ENCODE results near the gene AOPEP.
A peak's percentile ranks its signal among the peaks of the same experiment; 100 is the strongest.

DNA sequence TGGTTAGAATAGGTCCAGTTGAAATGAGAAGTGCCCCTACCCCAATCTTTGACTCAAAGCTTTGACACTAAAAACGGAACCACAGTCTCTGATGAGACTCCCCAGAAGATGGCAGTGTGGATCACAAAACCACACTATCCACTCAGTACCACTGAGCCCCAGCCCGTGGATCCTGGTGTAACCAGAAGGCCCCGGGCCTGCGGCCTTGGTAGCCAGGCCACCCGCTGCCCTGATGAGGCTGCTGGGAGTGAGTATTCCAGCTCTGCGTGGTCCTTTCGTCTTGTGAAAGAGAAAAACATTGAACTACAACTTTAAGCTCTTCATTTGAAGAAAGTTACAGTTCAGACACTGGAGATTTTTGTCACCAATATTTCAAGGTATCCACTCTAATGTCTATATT is 45.0 kb upstream of the AOPEP start:
- TF ChIP-seq, protein P1, sequence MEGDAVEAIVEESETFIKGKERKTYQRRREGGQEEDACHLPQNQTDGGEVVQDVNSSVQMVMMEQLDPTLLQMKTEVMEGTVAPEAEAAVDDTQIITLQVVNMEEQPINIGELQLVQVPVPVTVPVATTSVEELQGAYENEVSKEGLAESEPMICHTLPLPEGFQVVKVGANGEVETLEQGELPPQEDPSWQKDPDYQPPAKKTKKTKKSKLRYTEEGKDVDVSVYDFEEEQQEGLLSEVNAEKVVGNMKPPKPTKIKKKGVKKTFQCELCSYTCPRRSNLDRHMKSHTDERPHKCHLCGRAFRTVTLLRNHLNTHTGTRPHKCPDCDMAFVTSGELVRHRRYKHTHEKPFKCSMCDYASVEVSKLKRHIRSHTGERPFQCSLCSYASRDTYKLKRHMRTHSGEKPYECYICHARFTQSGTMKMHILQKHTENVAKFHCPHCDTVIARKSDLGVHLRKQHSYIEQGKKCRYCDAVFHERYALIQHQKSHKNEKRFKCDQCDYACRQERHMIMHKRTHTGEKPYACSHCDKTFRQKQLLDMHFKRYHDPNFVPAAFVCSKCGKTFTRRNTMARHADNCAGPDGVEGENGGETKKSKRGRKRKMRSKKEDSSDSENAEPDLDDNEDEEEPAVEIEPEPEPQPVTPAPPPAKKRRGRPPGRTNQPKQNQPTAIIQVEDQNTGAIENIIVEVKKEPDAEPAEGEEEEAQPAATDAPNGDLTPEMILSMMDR (IDR thresholded peaks at IDR 0.05), result peak; percentile 78
- TF ChIP-seq EZH2 (IDR thresholded peaks at IDR 0.05), result no peak
- TF ChIP-seq EZH2phosphoT487 (IDR thresholded peaks at IDR 0.05), result no peak
